ENCODE results near the gene TXNL4B. TPM values are rescaled to one million over a fixed set of nuclear protein-coding genes. Genes with fewer than 3 reads are reported as not detected.
A peak's percentile ranks its signal among the peaks of the same experiment; 100 is the strongest.

TXNL4B gene
- total and polyA plus RNA-seq, 10 of the 15 experiments (the other 5 are each of a cell fraction or from before 2014, with no cell fraction given) = 11.1 to 24.0 (median 15.9) TPM

DNA sequence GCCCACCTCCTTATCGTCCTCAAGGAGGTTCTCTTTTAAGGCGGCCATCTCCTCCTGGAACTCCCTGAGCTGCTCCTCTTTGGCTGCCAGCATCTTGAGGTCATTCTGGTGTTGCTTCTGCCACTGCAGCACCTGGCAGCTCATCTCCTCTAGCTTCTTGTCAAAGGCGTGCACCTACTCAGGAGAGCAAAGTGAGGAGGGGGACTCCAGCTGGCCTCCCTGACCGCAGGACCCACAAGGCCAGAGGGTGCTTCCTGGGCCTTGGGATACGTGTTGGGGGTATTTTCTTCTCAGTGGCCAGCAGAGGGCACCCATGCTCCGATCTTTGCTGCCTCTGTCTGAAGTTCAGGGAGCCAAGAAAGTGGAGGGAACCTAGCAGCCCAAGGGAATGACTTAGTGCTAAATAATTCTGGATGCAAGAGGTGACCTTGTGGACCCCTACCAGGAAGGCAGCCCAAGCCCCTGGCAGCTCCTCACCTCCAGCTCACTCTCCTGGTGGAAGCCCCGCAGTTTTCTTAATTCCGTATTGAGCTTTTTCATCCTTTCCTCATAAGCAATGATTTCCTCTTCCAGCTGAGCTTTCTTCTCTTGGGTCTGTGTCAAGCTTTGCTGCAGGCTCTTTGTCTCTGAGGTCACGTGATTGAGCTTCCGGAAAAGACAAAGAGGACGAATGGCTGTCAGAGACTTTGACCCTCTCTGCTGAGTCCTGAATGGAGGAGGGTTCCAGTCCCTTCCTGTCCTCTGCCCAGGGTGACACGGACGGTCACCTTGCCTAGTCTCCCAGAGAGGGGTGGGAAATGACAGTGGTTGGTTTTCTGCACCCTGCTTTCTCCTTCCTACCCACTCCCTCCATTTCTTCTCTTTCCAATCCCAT lies 31.6 kb upstream of the TXNL4B start (continued):
- TF ChIP-seq, protein P1, sequence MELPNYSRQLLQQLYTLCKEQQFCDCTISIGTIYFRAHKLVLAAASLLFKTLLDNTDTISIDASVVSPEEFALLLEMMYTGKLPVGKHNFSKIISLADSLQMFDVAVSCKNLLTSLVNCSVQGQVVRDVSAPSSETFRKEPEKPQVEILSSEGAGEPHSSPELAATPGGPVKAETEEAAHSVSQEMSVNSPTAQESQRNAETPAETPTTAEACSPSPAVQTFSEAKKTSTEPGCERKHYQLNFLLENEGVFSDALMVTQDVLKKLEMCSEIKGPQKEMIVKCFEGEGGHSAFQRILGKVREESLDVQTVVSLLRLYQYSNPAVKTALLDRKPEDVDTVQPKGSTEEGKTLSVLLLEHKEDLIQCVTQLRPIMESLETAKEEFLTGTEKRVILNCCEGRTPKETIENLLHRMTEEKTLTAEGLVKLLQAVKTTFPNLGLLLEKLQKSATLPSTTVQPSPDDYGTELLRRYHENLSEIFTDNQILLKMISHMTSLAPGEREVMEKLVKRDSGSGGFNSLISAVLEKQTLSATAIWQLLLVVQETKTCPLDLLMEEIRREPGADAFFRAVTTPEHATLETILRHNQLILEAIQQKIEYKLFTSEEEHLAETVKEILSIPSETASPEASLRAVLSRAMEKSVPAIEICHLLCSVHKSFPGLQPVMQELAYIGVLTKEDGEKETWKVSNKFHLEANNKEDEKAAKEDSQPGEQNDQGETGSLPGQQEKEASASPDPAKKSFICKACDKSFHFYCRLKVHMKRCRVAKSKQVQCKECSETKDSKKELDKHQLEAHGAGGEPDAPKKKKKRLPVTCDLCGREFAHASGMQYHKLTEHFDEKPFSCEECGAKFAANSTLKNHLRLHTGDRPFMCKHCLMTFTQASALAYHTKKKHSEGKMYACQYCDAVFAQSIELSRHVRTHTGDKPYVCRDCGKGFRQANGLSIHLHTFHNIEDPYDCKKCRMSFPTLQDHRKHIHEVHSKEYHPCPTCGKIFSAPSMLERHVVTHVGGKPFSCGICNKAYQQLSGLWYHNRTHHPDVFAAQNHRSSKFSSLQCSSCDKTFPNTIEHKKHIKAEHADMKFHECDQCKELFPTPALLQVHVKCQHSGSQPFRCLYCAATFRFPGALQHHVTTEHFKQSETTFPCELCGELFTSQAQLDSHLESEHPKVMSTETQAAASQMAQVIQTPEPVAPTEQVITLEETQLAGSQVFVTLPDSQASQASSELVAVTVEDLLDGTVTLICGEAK (IDR thresholded peaks at IDR 0.05; ENCODE audit: borderline replicate concordance) = no peak
- TF ChIP-seq, protein P2, sequence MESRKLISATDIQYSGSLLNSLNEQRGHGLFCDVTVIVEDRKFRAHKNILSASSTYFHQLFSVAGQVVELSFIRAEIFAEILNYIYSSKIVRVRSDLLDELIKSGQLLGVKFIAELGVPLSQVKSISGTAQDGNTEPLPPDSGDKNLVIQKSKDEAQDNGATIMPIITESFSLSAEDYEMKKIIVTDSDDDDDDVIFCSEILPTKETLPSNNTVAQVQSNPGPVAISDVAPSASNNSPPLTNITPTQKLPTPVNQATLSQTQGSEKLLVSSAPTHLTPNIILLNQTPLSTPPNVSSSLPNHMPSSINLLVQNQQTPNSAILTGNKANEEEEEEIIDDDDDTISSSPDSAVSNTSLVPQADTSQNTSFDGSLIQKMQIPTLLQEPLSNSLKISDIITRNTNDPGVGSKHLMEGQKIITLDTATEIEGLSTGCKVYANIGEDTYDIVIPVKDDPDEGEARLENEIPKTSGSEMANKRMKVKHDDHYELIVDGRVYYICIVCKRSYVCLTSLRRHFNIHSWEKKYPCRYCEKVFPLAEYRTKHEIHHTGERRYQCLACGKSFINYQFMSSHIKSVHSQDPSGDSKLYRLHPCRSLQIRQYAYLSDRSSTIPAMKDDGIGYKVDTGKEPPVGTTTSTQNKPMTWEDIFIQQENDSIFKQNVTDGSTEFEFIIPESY (IDR thresholded peaks at IDR 0.05) = no peak
- TF ChIP-seq, protein P3, sequence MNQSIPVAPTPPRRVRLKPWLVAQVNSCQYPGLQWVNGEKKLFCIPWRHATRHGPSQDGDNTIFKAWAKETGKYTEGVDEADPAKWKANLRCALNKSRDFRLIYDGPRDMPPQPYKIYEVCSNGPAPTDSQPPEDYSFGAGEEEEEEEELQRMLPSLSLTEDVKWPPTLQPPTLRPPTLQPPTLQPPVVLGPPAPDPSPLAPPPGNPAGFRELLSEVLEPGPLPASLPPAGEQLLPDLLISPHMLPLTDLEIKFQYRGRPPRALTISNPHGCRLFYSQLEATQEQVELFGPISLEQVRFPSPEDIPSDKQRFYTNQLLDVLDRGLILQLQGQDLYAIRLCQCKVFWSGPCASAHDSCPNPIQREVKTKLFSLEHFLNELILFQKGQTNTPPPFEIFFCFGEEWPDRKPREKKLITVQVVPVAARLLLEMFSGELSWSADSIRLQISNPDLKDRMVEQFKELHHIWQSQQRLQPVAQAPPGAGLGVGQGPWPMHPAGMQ (IDR thresholded peaks at IDR 0.05; ENCODE audit: borderline replicate concordance) = no peak
- TF ChIP-seq EED (IDR thresholded peaks at IDR 0.05; ENCODE audit: low read depth) (0 out of 2 replicates have a peak, but pooled peaks have one; percentile 39), RUNX3 (IDR thresholded peaks at IDR 0.05; ENCODE audit: low read length) (peak; percentile 57), CREB1 (IDR thresholded peaks at IDR 0.05; ENCODE audit: low read depth) (no peak), POU2F2 (IDR thresholded peaks at IDR 0.05; ENCODE audit: borderline replicate concordance, low read depth, low read length) (no peak), IKZF1 (conservative IDR thresholded peaks at IDR 0.05) (peak; percentile 19), RCOR1 (conservative IDR thresholded peaks at IDR 0.05; ENCODE audit: low read depth, low read length) (no peak), ZNF274 (IDR thresholded peaks at IDR 0.05; ENCODE audit: insufficient read depth, insufficient read length) (no peak), ZZZ3 (IDR thresholded peaks at IDR 0.05; ENCODE audit: control insufficient read depth, insufficient read length, low read depth) (no peak), MYC (IDR thresholded peaks at IDR 0.05; ENCODE audit: insufficient read depth, insufficient read length, insufficient replicate concordance, low read length, severe bottlenecking) (no peak), RAD21 (IDR thresholded peaks at IDR 0.05; ENCODE audit: insufficient read depth, low read depth, low read length) (peak; percentile 93), IKZF2 (IDR thresholded peaks at IDR 0.05) (0 out of 4 replicates have a peak, but pooled peaks of 1 of the 2 experiments have one; percentile 19)
- TF ChIP-seq, protein P4, sequence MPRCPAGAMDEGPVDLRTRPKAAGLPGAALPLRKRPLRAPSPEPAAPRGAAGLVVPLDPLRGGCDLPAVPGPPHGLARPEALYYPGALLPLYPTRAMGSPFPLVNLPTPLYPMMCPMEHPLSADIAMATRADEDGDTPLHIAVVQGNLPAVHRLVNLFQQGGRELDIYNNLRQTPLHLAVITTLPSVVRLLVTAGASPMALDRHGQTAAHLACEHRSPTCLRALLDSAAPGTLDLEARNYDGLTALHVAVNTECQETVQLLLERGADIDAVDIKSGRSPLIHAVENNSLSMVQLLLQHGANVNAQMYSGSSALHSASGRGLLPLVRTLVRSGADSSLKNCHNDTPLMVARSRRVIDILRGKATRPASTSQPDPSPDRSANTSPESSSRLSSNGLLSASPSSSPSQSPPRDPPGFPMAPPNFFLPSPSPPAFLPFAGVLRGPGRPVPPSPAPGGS (IDR thresholded peaks at IDR 0.05; ENCODE audit: borderline replicate concordance, insufficient read depth, low read depth, low read length, poor library complexity, severe bottlenecking) = no peak
